CD1c-positive myeloid dendritic cell (primary cell): ENCODE data around the gene UNC5A.

ENCODE experiments used
- DNase-seq: peaks from one replicate; pipeline ENCODE4 v3.0.0-alpha.2; 2016; ENCODE audit errors: extremely low spot score

The UNC5A gene

GRCh38 chr5:176810081-176810597 lies at the start of gene UNC5A:
Gene UNC5A, plus strand, starts transcription at chr5:176810559. Its CDS starts 192 bp downstream, at chr5:176810751.
- no peak for DNase-seq

DNA sequence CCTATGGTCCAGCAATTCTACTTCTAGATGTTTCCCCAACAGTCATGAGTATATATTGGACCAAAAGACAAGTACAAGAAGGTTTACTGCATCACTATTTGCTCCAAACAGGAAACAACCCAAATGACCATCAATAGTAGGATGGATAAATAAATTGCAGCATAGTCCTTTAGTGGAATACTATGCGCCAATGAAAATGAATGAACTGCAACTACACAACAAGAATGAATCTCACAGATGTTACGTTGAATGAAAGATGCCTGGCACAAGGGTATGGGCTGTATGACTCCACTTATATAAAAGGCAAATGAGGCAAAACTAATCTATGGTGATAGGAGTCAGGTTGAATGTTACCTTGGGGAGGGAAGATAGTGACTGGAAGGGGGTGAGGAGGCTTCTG lies 48.6 kb upstream of the UNC5A start:
- no peak for DNase-seq

DNA sequence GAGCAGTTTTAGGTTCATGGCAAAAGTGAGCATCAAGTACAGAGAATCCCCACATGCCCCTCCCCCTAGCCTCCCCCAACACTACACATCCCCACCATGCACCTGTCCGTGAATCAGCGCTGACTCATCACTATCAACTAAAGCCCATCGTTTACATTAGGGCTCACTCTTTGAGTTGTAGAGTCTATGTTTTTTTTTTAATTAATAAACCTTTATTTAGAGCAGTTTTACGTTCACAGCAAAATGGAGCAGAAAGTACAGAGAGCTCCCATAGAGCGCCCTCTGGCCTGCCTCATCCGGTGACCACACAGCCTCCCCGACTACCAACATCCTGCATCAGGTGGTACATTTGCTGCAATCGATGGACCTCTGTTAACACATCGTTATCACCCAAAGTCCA lies 47.9 kb upstream of the UNC5A start:
- no peak for DNase-seq

GRCh38 chr5:176765687-176766086 lies 44.7 kb upstream of the UNC5A start:
- DNase-seq: no peak

DNA sequence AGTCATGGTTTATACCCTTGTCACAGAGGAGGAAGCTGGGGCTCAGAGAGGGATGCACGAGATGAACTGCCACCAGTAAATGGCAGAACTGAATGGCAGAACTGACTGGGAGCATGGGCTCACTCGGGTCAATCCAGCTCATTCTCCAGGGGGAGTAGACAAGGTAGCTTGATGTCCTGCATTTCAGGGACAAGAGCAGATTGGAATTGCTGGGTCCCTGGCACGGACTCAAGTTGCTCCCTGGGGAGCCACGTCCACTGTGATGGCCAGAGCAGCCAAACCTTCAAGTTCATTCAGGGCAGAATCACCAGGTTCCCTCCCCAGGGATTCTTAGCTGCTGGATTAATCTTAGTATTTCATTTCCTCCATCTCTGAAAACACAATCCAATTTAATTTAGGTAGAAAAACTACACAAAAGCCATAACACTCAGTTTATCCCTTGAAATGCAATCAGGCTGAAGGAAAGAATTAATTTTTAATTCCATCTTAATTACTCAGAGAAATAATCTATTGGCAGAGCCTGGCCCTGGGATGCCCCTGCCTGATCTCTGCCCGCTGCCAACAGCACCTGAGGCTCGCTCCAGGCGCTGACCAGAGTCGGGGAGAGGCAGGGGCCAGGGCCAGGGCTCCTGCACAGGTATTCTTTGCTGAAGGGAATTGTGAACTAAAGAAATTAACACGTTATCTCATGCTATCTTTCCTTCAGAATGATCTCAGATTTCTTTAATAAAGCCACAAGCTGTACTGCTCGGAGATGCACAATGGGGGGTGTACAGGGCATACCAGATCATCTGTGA lies 42.0 kb upstream of the UNC5A start:
- no peak for DNase-seq

- no peak for DNase-seq
Measured at GRCh38 chr5:176769911-176770310, 40.4 kb upstream of the UNC5A start.

GRCh38 chr5:176770431-176770830 lies 39.9 kb upstream of the UNC5A start:
- no peak for DNase-seq

- DNase-seq: no peak
Measured at GRCh38 chr5:176771102-176771845, 39.1 kb upstream of the UNC5A start.

GRCh38 chr5:176772271-176773210 lies 37.8 kb upstream of the UNC5A start:
- DNase-seq: no peak

- DNase-seq: no peak
Measured at GRCh38 chr5:176773408-176774035, 36.8 kb upstream of the UNC5A start.

- DNase-seq: peak; percentile 14
Measured at GRCh38 chr5:176774216-176775171, 35.9 kb upstream of the UNC5A start.

DNA sequence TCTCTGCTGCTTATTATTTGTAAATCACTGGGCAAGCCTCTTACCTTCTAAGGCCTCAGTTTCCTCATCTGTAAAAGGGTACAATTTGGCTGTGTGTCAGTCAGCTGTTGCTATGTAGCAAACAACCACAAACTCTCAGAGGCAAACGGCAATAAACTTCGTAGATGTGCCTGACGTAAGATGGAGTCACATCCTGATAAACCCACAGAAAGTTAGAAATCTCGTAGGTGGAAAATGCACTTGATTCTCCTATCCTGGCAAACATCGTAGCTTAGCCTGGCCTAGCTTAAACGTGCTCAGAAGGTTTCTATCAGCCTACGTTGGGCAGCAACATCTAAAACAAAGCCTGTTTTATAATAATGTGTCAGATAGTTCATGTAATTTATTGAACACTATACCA lies 35.0 kb upstream of the UNC5A start:
- DNase-seq: peak; percentile 2

DNA sequence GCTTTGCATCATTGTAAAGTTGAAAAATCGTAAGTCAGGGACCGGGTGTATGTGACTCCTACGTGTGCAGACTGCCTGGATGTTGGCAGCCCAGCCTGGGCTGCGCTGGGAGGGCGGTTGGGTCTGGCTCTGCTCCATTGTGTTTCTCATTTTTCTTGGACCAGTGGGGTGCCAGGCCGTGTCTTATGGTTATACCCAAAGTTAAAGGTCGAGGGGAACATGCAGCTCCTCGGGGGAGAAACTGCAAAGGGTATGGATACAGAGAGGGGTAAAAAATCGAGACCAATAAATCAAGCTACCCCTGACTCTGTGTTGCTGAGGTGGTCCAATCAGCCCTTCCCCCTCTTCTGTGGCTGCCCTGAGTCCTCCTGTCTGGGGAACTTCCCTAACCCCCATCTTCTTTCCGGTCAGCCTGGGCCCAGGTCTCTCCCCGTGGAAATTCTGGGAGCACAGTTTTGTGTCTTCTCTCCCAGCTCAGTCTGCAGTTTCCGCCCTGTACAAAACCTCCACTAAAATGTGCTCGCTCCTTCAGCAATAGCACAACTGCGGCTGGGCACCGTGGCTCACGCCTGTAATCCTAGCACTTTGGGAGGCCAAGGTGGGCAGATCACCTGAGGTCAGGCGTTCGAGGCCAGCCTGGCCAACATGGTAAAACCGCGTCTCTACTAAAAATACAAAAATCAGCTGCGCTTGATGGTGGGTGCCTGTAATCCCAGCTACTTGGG lies 34.1 kb upstream of the UNC5A start:
- no peak for DNase-seq

- no peak for DNase-seq
Measured at GRCh38 chr5:176776916-176777315, 33.4 kb upstream of the UNC5A start.

DNA sequence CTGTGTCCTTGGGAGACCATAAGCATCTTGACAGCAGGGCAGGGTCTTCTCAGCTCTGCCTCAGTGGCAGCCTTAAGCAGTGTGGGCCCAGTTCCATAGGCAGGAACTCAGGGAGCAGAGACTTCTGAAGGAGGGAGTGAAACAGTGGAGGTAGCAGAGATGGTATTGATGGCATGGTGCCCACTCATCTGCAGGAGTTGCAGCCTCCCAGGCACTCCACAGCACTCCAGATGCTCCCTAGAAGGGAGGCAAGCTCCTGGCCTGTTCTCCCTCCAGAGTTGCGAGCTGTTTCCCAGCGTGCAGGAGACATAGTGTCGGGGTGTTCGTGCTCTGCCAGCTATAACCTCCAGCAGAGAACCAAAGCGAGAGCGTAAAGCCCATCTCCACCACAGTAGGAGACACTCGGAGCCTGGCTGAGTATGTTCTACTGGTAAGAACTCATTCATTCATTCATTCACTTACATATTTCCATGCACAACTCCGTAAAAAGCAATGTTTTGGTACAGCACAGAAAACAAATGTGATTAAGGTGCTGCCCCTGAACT lies 31.4 kb upstream of the UNC5A start:
- DNase-seq: no peak

- DNase-seq: no peak
Measured at GRCh38 chr5:176779537-176779936, 30.8 kb upstream of the UNC5A start.

- no peak for DNase-seq
Measured at GRCh38 chr5:176780176-176781053, 29.9 kb upstream of the UNC5A start.

- DNase-seq: no peak
Measured at GRCh38 chr5:176781054-176781375, 29.3 kb upstream of the UNC5A start.
